DMS53 treated with DMSO at 0.1 percent for 48 hours (cell line): ENCODE data around the gene STXBP4.

Experiments used
- DNase-seq: peaks from one replicate; lab custom pipeline; 2025; ENCODE audit not compliant: unreplicated experiment; lab: John Stamatoyannopoulos, UW

STXBP4 gene

GRCh38 chr17:55168958-55169687, 200.6 kb downstream of the STXBP4 start:
- no peak for DNase-seq

DNA sequence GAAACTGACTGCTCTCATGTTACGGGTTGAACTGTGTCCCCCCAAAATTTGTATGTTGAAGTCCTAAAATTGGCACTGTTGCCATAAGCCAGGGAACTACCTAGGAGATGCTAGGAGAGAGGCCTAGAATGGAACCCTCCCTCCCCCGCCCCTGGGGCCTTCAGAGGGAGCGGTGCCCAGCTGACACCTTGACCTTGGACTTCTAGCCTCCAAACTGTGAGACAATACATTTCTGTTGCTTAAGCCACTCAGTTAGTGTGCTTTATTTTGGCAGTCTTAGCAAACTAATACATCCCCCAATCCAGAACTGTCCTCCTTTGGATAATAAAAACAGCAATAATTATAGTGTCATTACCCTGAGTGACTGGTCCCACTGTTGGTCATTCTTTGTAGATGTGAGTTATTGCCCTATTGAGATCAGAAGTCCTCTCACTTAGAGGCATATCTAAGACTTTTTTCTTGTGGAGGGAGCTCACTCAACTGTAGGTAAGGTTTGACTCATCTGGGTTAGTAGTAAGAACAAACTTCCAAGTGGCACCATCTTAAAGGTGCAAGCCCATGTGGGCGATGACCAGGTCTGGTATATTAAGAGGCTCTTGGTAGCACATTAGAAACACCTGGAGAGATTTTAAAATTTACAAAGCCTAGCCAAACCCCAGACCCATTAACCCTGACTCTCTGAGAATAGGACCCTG, 203.2 kb downstream of the STXBP4 start:
- DNase-seq, result no peak

DNA sequence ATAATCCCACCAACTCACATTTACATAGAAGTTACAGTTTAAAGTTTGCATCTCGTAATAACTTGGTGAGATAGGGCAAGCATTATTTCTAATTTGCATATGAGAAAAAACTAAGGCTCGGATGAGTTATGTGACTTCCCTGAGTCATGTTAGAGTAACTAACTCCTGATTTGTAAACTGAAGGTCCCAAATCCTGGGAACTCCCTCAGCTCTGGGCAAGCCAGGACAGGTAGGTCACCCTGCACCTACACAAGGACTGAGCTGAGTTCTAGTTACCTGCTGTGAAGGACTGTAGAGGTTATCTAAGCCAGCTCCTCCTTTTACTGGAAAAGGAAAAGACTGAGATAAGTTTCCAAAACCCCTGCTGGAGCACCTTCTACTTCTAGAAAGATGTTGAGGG, 204.0 kb downstream of the STXBP4 start:
- DNase-seq, result no peak

- no peak for DNase-seq
Measured at GRCh38 chr17:55174133-55174532, 205.6 kb downstream of the STXBP4 start.

DNA sequence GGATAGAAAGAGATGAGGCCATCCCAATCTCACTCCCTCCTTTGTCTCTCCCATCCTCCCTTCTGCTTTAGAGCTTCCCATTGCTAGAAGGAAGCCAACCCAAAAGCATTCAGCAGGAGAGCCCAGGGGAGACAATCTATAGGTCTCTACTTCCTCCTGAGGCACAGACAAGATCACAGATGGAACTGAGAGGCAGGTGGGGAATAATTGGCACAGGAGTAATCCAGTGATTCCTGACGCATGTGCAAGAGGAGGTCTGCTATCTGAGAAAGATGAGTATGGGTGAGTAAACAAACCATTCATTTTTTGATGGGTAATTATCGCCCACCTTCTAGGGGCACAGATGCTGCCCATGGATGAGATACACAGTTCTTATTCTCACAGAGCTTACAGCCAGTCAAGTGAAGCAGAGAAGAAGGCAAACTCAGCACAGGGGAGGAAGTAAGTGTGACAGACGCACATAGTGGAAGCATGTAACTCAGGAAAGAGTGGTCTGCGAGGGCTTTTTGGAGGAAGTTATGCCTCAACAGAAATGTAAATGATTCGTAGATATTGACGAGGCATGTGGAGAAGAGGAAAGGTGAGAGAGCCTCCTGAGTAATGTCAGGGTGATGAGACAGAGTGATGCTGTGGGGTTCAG, 207.3 kb downstream of the STXBP4 start:
- DNase-seq, result no peak

GRCh38 chr17:55177159-55177854, 208.7 kb downstream of the STXBP4 start:
- DNase-seq, result no peak

GRCh38 chr17:55177855-55178217, 209.3 kb downstream of the STXBP4 start:
- DNase-seq, result no peak

GRCh38 chr17:55186937-55187770, 218.6 kb downstream of the STXBP4 start:
- no peak for DNase-seq

DNA sequence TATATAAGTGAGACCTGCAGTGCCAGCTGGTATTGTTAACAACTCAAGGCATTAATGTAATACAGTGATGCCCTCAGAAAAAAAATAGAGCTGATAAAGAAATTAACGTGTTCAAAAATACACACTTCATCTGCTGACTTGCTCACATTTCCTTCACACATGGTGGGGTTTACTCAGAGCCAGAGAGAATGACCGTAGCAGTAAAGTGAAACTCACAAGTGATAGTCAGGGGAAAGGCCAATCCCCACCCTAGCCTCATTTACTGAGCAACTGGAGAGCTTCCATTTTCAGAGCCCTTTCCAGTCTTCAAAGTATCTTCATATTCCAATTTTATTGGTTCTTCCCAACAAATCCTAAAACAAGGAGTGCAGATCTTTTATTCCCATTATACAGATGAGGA, 222.2 kb downstream of the STXBP4 start:
- no peak for DNase-seq

- no peak for DNase-seq
Measured at GRCh38 chr17:55198690-55199370, 230.3 kb downstream of the STXBP4 start.

- DNase-seq, result no peak
Measured at GRCh38 chr17:55200904-55201303, 232.3 kb downstream of the STXBP4 start.

DNA sequence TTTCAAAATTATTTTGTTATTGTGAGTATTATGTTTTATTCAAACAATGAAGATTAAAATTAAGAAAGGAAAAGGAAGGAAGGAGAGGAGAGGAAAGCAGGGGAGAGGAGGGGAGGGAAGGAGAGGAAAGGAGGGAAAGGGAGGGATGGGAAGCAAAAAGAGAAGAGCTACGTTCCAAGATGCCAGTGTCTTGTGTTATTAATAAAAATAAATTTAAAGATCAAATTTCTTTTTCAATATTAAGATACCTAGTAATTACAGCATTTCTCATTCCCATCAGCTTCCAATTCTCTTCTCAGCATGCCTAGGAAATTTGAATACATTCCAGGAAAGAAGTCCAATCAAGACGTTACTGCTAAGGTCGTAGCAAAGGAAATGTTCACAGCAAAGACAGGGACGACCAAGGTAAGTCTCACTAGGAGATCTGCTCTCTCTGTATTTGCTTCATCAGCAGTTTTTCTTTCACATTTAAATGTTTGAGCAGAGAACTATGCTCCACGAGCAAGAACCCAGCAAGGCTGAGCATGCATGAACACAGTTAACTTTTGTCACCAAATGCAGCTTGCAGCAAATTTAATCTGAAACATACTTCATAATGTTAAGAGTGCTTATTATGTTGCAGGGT, 232.9 kb downstream of the STXBP4 start:
- DNase-seq, result no peak

DNA sequence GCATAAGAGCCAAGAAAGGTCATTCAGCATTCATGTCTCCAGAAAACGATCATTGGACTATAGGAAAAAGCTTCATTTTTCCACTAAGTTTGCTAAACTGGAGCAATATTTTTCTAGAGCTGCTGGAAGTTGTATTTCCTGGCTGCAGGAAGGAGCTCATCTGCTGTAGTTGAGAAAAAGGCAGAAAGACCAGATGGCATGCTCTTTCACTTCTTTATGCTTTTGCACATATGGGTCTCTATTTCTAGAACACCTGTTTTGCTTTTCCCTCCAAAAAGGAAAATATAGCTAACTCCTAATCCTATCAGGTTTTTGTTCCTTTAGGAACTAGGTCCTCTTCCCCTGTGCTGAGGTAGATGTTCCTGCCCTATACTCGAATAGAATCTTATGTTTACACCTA, 234.3 kb downstream of the STXBP4 start:
- no peak for DNase-seq

DNA sequence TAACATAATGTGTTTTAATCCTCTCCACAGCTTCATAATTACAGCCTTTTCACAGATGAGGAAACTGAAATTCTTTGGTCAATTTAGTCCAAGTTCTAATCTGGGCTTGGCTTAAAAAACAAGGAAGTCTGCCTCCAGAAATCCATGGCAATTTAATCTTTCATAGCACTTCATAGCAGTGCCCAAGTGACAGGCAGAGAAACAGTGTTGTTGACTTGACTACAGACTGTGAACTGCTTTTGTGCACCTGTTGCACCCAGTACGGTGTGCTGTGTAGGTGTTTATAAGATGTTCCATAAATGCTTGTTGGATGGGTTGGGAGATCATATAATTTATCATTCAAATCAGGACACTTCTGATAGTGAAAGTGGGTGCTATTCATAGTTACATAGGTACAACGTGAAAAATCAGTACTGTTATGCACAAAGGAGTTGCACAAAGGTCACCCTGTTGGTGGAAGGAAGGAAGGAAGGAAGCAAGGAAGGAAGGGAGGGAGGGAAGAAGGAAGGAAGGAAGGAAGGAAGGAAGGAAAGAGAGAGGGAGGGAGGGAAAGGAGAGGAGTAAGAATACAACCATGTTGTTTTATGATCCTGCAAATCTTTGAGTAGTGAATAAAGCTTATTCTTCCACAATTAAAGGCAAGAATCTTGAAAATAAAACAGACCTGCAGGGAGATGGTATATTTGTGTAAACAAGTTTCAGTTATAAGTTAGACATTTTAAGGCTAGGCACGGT, 239.7 kb downstream of the STXBP4 start:
- no peak for DNase-seq

DNA sequence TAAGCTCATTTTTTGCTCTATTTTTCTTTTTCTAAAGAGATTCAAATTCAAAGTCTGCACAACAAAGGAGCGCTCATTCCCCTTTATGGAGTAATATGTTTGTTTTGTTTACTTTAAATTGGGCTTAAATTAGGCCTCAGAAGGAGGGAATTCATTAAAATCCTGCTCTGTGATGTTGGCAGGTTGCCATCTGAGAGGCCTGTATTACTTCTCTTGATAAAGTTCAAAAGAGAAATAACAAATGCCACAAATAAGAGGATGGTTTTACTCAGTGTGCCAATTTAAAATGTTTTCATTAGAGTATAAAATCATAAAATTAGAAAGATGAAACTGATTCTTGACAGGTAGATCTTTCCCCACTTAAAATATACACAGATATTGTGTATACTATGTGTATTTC, 241.7 kb downstream of the STXBP4 start:
- no peak for DNase-seq

DNA sequence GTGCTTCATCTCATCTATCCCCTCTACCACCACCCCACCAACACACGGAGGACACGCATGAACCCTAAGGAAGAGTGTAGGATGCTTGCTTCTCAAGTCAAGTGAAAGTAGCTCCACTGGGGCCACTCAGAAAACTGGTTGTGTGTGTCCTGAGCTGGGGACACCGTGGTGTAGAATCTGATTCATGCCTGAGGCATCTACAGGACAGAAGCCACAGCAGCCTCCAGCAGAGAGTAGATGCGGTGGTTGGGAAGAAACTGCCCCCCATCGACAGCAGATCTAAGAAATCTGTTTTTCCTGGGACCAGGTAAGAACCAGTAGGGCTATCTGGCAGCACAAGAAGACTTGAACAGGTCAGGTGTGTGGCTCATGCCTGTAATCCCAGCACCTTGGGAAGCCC, 244.3 kb downstream of the STXBP4 start:
- DNase-seq, result no peak

DNA sequence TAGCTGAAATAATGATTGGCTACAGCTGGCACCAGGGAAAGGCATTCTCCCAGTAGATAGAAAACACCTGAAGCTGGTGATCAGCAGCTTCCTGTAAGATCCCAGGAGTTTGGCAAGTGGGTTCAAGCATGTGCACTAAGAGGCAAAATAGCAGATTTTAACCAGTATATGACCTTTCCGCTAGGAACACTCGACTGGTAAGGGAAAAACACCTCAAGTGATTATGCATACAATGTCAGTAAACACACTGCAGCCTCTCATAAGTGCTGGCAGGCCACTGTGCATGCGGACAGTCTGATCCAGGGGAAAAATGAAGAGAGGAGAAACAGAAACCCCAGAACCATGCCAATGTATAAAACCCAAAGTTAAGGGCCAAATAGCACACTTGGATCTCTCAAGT, 247.1 kb downstream of the STXBP4 start:
- DNase-seq, result peak; percentile 52

DNA sequence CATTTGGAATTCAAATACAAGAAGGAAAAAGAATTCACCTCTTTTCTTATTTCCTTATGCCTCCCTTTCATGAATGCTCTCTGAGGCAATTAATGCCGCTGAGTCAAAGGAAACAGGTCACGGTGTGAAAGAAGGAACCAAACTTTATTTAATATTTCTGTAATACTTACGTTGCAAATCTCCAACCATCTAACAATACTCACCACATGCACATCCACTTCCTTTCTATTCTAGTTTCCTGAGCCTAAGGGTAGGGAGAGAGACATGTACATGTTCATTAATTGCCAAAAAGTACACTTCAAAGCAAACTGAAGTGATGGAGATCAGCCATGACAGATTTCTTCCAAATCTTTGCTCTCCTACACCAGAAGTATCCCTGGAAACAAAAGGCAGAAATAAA, 248.3 kb downstream of the STXBP4 start:
- no peak for DNase-seq

GRCh38 chr17:55219459-55219858, 250.9 kb downstream of the STXBP4 start:
- DNase-seq, result no peak
